Activated naive CD4-positive, alpha-beta T cell treated with anti-CD3 and anti-CD28 coated beads, Interleukin-2, amount 50 U/mL, for 72 hours (primary cell): Measurements from ENCODE around the gene RTKN2. TPM values are rescaled to one million over a fixed set of nuclear protein-coding genes. Genes with fewer than 3 reads are reported as not detected.
A peak's percentile ranks its signal among the peaks of the same experiment; 100 is the strongest.

Experiments used
- ATAC-seq, 2 donors: fragments of 150-1000 bp; cut with Tn5 transposase; 2 replicates each; pipeline ENCODE4 v1.10.0; 2021; ENCODE audit warnings: mild to moderate bottlenecking in 2 of 2, moderate library complexity in 2 of 2
- DNase-seq, 2 donors: peaks; one replicate each; pipeline ENCODE4 v3.0.0; 2021 to 2022; ENCODE audit warnings: low spot score in 2 of 2
- H3K27ac Mint-ChIP-seq, 2 donors: one replicate each; pipeline ENCODE4 v1.8.0; 2022; ENCODE audit warnings: mild to moderate bottlenecking in 2 of 2, mixed read lengths in 2 of 2
- H3K36me3 Mint-ChIP-seq, 2 donors: one replicate each; pipeline ENCODE4 v1.8.0; 2022; ENCODE audit warnings: mixed read lengths in 2 of 2
- H3K9me3 Mint-ChIP-seq, 2 donors: one replicate each; pipeline ENCODE4 v1.8.0; 2022; ENCODE audit warnings: mixed read lengths in 2 of 2
- total RNA-seq, 2 donors: library from RNA; stranded (reverse); gene quantifications; one replicate each; pipeline ENCODE4 v1.2.3, GENCODE V29; 2022

The RTKN2 gene
- total RNA-seq, 2 donors from 2014 or later, result 9.2 to 10.0 TPM

- no peak for ATAC-seq
- no peak for DNase-seq
- H3K9me3 Mint-ChIP-seq, result peaks cover 3 to 4% of the 10 kb centered on the region in 2 donors
- H3K36me3 Mint-ChIP-seq, result peaks cover 0 to 28% of the 10 kb centered on the region in 2 donors
- H3K27ac Mint-ChIP-seq, result peak overlapping the region in 1 of 2 donors; percentile 62
These were observed 73.0 kb downstream of the RTKN2 start for GRCh38 chr10:62195675-62195926.

DNA sequence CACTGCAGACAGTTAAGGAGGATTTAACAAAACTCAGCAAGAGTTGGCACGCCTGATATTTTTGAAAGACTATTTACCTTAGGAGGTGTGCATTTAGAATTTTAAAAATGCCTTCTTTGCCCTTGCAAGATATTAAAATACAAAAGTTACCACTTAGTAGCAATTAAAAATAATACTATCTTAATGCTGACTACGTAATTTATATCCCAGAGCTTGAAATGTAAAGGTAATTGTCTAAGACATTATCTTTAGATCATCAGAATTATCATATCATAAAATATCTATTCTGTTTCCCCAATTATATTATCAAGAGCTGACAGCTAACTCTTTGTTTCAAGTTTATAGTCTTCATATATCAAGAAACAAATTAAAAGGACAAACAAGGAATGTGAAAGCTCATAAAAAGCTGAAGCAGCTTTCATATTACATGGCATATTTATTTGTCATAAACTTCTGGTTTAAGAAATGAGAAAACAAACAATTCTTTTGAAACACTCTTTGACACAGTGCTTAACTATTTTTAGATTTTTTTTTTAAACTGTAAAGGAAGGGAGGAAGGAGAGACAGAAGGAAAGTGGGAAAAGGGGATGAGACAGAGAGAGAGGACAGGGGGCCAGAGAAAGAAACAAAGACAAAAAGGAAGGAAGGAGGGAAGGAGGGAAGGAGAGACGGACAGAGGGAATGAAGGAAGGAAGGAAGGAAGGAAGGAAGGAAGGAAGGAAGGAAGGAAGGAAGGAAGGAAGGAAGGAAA is 73.5 kb downstream of the RTKN2 start:
- ATAC-seq (no peak), DNase-seq (no peak)
- H3K27ac Mint-ChIP-seq, result peak overlapping the region; percentile 62 to 81
- H3K9me3 Mint-ChIP-seq, result peaks cover 4 to 5% of the 10 kb centered on the region in 2 donors
- peaks cover 0 to 30% of the 10 kb centered on the region in 2 donors for H3K36me3 Mint-ChIP-seq

DNA sequence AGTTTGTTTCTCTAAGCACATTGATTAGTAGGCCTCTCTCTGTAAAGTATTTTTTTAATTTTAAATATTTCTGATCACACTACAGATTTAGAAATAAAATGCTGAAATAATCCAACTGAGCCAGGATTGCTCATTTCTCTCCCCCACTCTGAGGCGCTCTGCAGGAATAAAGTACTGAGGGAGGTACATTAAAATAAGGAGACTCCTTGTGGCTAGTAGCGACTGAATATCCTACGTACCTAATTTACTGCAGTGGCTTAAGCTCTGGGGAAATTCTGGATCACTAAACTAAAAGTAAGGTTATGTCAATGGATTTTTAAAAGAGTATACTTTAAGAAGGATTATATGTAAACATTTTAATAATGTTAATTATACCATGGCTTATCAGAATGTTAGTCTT is 75.2 kb downstream of the RTKN2 start:
- Mint-ChIP-seq H3K36me3 (peaks cover 0 to 46% of the 10 kb centered on the region in 2 donors), H3K9me3 (peaks cover 4 to 11% of the 10 kb centered on the region in 2 donors), H3K27ac (no peak overlapping the region)
- no peak for ATAC-seq
- DNase-seq, result no peak

DNA sequence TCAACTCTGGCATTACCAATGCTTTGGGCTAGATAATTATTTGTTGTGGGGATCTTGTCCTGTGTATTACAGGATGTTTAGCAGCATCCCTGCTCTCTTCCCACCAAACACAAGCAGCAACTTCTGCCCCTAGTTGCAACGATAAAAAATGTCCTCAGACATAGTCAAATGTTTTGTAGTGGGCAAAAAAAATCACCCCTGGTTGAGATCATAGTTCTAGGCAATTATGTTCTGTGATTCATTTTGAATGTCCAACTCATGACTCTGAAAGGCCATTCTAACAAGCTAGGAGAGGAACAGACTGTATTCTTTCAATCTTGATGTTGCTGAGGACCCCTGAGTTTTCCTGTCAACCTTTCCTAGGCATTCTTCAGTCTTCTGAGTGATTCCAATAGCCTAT is 79.5 kb downstream of the RTKN2 start:
- no peak for ATAC-seq
- peaks cover 0 to 46% of the 10 kb centered on the region in 2 donors for H3K36me3 Mint-ChIP-seq
- peak overlapping the region; percentile 53 to 99 for H3K27ac Mint-ChIP-seq
- no peak for DNase-seq
- H3K9me3 Mint-ChIP-seq, result peaks cover 7 to 14% of the 10 kb centered on the region in 2 donors

DNA sequence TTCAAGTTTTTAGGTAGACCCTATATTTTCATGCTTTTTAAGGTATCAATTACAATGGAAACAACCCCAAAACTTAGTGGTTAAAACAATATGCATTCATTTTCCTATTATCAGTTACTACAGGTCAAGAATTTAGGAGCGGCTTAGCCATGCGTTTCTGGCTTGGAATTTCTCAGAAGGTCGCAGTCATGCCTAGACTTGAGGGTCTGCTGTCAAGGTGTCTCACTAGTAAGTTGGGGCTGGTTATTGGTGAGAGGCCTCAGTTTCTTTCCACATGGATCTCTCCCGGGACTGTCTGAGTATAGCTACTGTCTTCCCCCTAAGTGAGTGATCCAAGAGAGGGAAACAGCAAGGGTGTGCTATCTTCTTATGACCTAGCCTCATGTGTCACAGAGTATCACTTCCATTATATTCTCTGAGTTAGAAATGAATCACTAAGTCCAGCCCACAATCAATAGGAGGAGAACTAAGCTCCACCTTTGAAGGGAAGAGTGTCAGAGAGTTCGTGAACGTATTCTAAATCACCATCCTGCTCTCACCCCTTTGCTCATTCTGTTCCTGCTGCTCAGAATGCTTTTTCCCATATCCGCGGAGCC is 80.5 kb downstream of the RTKN2 start:
- Mint-ChIP-seq H3K27ac (peak overlapping the region; percentile 99), H3K36me3 (peaks cover 0 to 46% of the 10 kb centered on the region in 2 donors), H3K9me3 (peaks cover 7 to 14% of the 10 kb centered on the region in 2 donors)
- ATAC-seq (peak; percentile 53 to 67), DNase-seq (peak in 1 of 2 donors; percentile 31)

DNA sequence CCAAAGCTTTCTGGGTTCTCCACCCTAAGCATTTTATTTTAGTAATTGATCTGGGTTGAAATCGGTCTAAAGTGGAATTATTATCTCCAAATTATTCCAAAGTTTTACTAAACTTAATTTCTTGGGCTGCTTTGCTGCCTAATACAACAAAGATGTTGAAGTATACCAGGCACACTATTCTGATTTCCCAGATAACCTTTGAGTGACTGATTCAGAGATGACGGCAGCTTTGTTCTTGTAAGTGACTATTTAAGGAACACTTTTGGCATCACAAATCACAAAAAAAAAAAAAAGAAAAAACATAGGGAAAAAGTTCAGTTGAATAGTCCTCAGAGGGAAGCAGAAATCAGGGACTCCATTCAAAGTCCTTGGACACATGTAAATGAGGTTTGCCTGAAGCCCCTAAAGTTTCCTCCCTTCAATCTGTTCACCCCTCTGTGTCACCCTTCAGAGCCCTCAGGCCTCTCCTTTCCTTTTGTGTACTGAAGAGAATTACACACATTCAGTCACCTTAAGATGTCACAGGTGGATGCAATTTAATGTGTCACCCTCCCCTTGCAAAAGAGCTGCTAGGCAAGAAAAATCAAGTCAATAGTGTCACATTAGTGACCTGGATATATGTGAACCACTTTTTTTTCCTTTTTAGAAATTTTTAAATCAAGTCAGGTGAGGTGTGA is 81.5 kb downstream of the RTKN2 start:
- H3K36me3 Mint-ChIP-seq, result peaks cover 2 to 42% of the 10 kb centered on the region in 2 donors
- DNase-seq (peak in 1 of 2 donors; percentile 38), ATAC-seq (peak; percentile 10 to 20)
- peaks cover 8 to 14% of the 10 kb centered on the region in 2 donors for H3K9me3 Mint-ChIP-seq
- peak overlapping the region; percentile 99 for H3K27ac Mint-ChIP-seq

DNA sequence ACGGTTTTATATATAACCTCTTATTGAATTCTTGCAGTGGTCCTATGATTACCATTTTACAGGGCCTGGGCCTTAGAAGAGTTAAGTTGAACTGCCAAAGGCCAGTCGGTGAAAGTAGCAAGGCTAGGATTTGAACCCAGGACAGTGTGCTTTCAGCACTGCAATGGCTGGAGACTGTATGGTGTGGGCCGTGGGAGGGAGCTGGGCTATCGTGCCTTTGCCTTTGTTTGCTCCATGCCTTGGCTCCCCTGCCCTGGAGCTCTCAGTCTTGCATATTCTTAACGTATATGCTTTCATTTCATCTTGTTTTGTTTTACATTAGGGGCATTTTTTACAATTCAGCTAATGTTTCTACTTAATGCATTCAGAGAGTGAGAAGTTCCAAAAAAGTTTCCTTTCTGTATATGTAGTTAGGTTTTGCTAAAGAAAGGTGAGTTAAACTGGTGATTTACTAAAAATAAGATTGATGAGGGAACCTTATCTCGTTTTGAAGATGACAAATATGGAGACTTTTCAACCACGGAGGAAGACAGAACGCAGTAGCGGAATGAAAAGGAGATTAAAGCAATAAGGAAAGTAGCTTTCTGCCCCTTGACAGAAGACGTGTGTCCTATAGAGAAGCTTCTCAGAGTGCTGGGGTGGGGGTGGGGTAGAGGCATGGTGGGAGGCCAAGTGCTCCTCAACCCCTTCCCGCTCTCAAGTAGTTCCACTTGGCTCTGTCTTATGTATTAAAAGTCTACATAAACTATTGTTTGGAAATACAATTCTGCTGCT is 82.5 kb downstream of the RTKN2 start:
- peaks cover 17% of the 10 kb centered on the region in 2 donors for H3K9me3 Mint-ChIP-seq
- H3K27ac Mint-ChIP-seq, result peak overlapping the region; percentile 99
- H3K36me3 Mint-ChIP-seq, result peaks cover 12 to 45% of the 10 kb centered on the region in 2 donors
- DNase-seq (peak in 1 of 2 donors; percentile 53), ATAC-seq (peak; percentile 47 to 53)

DNA sequence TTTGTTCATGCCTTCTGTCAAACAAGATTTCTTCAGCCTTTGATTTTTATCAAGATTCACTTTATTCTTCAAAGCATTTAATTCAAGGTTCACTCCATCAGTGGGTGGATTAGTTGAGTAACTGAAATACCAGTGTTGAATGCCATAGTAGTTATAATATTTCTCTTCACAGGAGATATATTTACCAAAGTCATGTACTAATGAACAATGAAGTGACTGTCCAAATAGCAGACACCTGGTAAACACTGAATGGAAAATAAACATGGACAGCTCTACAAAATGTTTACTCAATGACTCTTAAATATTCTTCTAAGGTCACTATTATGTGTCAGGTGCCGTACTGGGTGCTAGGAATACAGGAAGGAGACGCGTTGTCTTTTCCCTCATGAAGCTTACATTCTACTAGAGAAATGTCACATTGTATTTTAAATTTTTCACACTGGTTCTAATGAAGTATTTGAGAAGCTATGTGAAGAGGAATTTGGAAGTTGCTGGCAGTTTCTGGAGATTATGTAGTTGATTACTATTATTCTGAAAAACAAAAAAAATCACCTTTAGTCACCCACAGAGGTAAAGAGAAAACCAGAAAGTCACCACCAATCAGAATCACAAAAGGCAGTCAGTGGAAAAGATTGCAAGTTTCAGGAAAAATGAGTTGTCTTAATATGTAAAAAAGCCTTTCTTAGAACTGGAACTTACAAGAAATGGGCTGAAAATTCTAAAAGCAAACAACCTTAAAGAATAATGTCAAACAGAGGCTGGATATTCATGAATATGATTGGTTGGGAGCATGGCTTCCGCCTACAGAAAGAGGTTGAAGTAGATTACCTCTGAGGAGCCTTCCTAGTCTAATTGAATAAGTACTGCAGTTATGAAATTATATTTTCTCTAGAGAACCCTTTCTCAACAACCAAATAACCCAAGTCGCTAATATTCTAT is 84.5 kb downstream of the RTKN2 start:
- peaks cover 15 to 21% of the 10 kb centered on the region in 2 donors for H3K9me3 Mint-ChIP-seq
- DNase-seq (no peak), ATAC-seq (peak in 1 of 2 donors; percentile 12)
- peaks cover 23 to 47% of the 10 kb centered on the region in 2 donors for H3K36me3 Mint-ChIP-seq
- H3K27ac Mint-ChIP-seq, result peak overlapping the region; percentile 99

DNA sequence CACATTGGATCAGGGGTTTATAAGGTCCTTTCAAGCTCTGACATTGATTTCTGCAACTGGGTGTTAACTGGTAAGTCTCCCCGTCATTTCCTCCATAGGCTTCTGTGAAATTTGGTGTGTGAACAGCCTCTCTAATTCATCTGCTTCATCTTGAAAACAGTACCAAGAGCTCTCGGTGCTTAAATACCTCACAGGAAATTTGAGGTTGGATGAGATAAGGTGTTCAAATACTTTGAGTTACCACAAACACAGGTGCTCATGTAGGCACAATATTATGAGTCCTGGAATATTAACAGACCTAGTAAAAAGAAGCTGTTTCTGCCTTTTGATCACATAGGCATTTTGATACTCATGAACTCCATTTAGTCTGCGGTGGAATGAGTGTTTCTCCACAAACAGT is 85.2 kb downstream of the RTKN2 start:
- ATAC-seq (peak; percentile 62 to 71), DNase-seq (peak in 1 of 2 donors; percentile 46)
- Mint-ChIP-seq H3K9me3 (peaks cover 18 to 25% of the 10 kb centered on the region in 2 donors), H3K27ac (peak overlapping the region; percentile 99), H3K36me3 (peaks cover 28 to 48% of the 10 kb centered on the region in 2 donors)

GRCh38 chr10:62182595-62182994 is 86.0 kb downstream of the RTKN2 start:
- Mint-ChIP-seq H3K9me3 (peaks cover 23 to 24% of the 10 kb centered on the region in 2 donors), H3K27ac (peak overlapping the region; percentile 91 to 99), H3K36me3 (peaks cover 30 to 53% of the 10 kb centered on the region in 2 donors)
- ATAC-seq (no peak), DNase-seq (no peak)

GRCh38 chr10:62182171-62182570 is 86.5 kb downstream of the RTKN2 start:
- peak overlapping the region; percentile 91 to 99 for H3K27ac Mint-ChIP-seq

GRCh38 chr10:62180677-62181076 is 88.0 kb downstream of the RTKN2 start:
- Mint-ChIP-seq H3K27ac (peak overlapping the region; percentile 91 to 99), H3K36me3 (peaks cover 34 to 72% of the 10 kb centered on the region in 2 donors)

More at GRCh38 chr10:62182171-62182570, 86.5 kb downstream of the RTKN2 start:
- no peak for ATAC-seq
- Mint-ChIP-seq H3K36me3 (peaks cover 30 to 57% of the 10 kb centered on the region in 2 donors), H3K9me3 (peaks cover 23 to 28% of the 10 kb centered on the region in 2 donors)
- no peak for DNase-seq

GRCh38 chr10:62178568-62178967 is 90.1 kb downstream of the RTKN2 start:
- no peak for DNase-seq
- Mint-ChIP-seq H3K9me3 (peaks cover 23 to 48% of the 10 kb centered on the region in 2 donors), H3K27ac (peak overlapping the region; percentile 67 to 80), H3K36me3 (peaks cover 35 to 83% of the 10 kb centered on the region in 2 donors)
- ATAC-seq, result no peak

More at GRCh38 chr10:62180677-62181076, 88.0 kb downstream of the RTKN2 start:
- no peak for DNase-seq
- no peak for ATAC-seq
- peaks cover 23 to 40% of the 10 kb centered on the region in 2 donors for H3K9me3 Mint-ChIP-seq

GRCh38 chr10:62177111-62177510 is 91.5 kb downstream of the RTKN2 start:
- H3K36me3 Mint-ChIP-seq, result peaks cover 44 to 96% of the 10 kb centered on the region in 2 donors
- peaks cover 32 to 63% of the 10 kb centered on the region in 2 donors for H3K9me3 Mint-ChIP-seq
- DNase-seq (no peak), ATAC-seq (no peak)
- H3K27ac Mint-ChIP-seq, result peak overlapping the region in 1 of 2 donors; percentile 48

- Mint-ChIP-seq H3K27ac (no peak overlapping the region), H3K36me3 (peaks cover 28 to 87% of the 10 kb centered on the region in 2 donors), H3K9me3 (peaks cover 16 to 59% of the 10 kb centered on the region in 2 donors)
- no peak for DNase-seq
- no peak for ATAC-seq
These were observed 93.4 kb downstream of the RTKN2 start for GRCh38 chr10:62175251-62175650.
